HG03432 (cell line): ENCODE measurements around the gene MRC2.
"Not testable (repeated sequence)": the region's sequence is repeated elsewhere in the genome, so short reads cannot be mapped to it uniquely, and the experiment has no call there.

Experiments used
- ATAC-seq: cut with Tn5 transposase; IDR thresholded peaks from one replicate; pipeline ENCODE4 v1.9.1; 2021; ENCODE audit warnings: mild to moderate bottlenecking, moderate library complexity; ENCODE audit not compliant: unreplicated experiment

The MRC2 gene

DNA sequence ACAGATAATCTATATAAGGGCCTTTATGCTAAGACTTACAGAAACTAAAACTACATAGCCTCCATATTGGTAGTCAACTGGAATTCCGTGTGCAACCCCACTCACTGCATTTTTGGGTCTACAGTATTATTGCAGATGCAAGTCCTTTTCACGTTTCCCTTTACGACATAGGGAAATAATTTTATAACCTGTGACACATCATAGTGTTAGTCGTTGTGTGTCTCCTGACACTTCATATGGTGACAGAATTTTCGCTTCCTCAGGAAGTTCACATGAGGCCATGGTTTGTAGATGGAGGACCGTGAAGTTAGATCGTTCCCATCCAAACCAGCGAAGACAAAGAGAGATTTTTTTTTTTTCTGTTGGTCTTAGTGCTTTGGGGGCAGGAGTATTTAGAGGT is 15.7 kb upstream of the MRC2 start:
- ATAC-seq = peak; percentile 40

- not testable (repeated sequence) for ATAC-seq
These were observed 15.2 kb upstream of the MRC2 start for GRCh38 chr17:62612289-62612688.

DNA sequence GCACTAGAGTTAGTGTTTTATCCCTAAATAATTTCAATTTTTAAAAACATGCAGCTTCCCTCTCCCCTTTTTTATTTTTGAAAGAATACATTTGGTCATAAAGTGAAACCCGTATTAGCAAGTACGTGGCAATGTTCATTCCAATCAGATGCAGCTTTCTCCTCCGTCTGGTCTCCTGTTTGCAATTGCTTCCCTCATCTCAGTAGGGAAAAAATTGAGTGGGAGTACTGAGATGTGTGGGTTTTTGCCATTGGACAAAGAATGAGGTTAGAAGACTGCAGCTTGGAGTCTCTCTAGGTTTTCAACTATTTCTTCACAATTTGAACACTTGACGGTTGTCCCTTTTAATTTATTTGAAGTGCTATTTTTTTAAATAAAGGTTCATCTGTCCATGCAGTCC is 14.4 kb upstream of the MRC2 start:
- ATAC-seq = not testable (repeated sequence)

GRCh38 chr17:62614142-62614541 is 13.3 kb upstream of the MRC2 start:
- ATAC-seq = no peak

DNA sequence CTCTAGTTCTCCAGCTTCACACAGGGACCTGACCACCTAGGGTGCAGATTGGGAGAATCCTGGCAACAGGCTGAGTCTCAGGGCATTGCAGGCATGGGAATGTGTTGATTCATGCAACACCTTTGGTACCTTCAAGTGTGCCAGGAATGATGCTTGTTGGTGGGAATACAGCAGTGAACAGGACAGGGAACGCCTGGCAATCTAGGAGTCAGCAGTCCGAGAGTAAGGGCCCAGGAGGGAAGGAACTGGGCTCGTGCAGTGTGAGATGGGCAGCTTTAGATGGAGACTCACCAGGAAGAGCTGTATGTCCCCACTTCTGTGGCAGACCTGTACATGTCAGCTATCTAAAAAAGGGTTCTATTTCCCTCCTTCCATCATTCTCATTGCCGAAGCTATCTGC is 12.0 kb upstream of the MRC2 start:
- no peak for ATAC-seq

DNA sequence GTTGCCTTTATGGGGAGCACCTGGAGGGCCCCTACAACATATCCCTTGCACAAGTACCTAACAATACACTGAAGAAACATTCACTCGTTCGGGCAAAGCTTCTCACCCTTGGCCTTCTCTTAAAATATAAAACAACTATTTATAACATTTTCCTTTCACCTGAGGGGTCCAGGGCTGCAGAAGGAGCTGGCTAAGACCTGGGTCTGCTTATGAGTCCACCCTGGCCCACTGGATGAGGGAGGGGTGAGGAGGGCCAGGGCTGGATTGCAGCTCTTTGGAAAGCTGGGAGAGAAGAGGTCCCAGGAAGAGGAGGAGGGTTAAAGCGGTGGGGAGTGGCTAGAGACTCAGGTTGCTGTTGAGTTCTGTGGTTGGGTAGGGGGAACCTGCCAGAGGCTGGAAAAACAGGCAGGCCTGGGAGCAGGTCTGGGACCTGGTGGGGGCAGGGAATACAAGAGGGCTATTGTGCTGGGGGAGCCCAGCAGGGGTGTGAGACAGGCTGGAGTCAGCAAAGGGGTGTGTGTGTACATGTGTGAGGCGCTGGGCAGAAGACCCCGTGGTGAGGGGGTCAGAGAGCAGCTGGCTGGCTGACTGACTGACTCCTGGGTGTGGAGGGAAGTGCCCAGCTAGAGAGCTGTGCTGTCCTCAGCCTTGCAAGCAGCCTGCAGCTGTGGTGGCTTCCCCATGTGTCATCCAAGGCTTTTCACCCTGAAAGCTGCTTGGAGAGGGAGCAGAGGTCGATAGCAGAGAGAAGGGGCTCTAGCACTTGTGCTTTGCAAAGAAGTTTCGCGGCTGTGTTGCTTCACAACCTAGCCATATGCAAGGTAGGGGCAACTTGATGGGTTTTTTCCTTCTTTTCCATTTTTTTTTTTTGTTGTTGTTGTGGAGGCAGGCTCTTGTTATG is 10.2 kb upstream of the MRC2 start:
- ATAC-seq = no peak

GRCh38 chr17:62617894-62618472 is 9.5 kb upstream of the MRC2 start:
- no peak for ATAC-seq

DNA sequence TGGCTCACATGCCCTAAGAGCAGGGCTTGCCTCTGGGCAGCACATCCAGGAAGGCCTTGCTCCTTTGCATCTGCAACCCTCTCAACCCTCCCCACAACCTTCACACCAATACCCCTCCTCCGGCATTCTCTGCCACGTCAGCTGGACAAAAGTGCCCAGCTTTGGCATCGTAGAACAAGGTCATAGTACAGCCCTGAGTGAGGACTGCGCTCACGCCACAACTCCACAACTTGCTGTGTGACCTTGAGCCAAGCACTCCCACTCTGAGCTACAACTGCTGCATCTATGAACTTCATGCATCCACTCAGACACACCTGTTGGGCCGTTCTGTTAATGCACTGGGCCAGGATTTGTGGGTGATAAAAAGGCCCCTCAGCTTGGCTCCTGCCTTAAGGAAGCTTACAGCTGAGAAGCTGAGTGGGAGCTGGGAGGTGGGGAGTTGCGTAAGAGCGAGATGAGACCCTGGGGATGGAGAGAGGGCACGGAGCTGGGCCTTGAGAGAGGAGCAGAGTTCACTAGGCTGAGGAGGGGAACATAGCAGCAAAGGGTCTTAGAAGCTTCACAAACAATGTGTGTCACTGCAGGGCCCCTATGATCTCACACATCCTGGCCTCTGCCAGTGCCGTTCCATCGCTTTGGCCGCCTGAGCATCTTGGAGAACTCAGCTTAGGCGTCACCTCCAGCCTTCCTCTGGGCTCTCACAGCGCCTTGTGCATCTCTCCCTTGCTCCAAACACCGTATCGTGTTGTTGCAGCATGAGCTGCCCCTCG is 8.6 kb upstream of the MRC2 start:
- ATAC-seq = no peak

GRCh38 chr17:62619417-62620155 is 7.9 kb upstream of the MRC2 start:
- no peak for ATAC-seq

GRCh38 chr17:62621223-62621622 is 6.2 kb upstream of the MRC2 start:
- ATAC-seq = no peak

GRCh38 chr17:62625184-62625869 is 2.1 kb upstream of the MRC2 start:
- no peak for ATAC-seq

DNA sequence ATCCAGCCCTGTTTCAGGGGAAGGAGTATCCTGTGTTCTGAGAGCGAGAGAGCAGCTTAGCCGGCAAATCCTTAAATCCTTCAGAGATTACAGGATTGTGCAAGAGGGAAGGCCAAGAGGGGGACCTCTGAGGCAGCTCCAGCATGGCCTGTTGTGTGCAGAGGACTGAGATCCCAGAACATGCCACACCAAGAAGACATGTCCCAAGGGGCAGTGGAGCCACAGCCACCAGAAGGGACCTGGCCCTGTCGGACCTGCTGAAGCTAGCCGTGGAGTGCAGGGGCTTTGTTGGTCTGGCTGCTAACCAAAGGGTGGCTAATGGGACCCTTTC is 1.6 kb upstream of the MRC2 start:
- no peak for ATAC-seq

DNA sequence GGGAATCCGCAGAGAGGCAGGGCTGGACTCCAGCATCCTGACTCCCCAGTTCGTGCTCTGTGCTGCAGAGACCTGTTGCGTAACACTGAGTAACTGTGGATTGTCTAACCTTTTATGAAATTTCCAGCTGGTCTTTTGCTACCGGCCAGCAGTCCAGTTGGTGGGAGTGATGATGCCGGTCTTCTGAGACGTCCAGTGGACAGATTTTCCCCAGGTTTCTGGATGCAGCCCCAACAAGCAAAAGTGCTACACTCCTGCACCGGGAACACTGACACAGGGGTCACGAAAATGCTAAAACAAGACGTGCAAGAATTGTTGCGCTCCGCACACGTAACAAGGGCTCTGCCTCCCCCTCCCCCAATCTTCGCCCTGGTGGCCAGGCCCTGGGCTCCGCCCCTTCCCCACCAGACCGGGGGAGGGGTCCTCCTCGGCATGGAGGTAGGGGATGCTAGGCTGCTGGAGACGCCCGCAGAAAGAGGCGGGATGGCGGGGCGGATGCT is 701 bp upstream of the MRC2 start:
- ATAC-seq = no peak

DNA sequence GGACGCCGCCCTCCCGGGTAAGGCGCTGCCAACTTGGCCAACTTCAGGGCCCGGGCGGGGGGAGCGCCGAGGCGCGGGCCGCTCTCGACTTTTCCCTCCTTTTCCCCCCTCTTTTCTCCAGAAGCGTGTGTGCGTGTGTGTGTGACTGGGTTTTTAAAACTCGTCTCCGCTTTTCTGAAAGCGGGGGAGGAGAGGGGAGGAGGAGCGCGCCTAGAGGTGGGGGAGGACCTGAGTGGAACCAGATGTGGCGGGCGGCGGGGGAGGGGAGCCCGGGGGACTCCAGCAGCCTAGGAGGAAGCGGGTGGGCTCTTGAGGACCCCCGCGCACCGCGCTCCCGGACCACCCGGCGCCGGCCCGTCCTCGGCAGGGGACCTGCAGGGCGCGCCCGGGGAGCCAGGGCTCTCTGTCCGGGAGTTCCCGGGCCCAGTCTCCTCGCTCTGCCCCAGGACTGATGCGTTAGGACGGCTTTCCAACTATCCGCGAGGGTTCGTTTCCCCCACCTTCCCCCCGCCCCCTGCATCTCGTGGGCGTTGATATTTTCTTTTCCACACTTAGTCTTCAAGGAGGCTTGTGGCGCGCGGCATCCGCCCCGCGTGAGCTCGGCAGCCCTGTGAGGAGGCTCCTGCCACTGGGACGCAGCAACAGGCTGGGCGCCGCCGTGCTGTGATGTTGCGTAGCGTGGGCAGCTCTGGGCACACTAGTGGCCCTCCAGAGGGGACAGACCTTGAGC is 599 bp downstream of the MRC2 start:
- ATAC-seq = peak; percentile 39

DNA sequence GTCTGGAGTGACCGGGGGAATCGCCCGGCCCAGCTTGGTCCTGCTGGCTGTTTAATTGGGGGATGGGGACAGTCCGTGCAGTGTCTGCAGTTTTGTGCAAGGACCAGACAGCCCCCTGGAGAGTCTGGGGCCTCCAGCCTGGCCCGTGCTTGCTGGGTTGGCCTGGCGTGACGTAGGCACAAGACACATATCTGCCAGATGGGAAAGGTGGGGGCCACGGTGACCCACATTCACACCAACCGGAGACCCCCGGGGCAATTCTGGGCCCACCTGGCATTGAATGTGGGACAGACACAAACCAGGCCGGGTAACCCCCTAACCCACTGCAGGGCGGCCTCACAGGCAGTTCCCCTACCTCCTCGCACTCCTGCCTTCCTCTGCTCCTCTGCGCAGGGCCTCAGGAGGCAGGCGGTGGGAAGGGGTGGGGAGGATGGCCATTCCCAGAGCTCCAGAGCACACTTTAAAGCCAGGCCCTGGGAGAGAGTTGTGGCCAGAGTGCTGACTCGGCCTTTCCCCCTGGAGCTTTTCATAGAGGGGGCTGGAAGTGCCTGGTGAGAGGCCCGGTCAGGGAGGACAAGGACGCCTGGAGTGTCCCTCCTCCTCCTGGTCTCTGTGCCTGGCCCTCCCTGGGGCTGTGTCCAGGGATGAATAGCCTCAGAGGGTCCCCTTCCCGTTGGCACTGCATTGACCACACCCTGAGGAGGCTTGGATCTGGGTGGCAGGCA is 1.5 kb downstream of the MRC2 start:
- ATAC-seq = no peak

- no peak for ATAC-seq
These were observed 2.3 kb downstream of the MRC2 start for GRCh38 chr17:62629556-62630364.

GRCh38 chr17:62630365-62631085 is 3.1 kb downstream of the MRC2 start:
- ATAC-seq = no peak
